Sigmoid colon (tissue), 3 donors: ENCODE data around the gene SLC27A2.

Source experiments
- CTCF ChIP-seq, 4 experiments: fragments of 450-650 bp in 3 of 4; fragments of 200-600 bp in 1 of 4; IDR thresholded peaks; one replicate each; pipeline ENCODE4 v1.5.1; 2016 to 2019; ENCODE audit warnings: antibody characterized with exemption in 4 of 4, mild to moderate bottlenecking in 3 of 4, moderate library complexity in 2 of 4
- POLR2A ChIP-seq, 2 donors: fragments of 450-650 bp; IDR thresholded peaks; one replicate each; pipeline ENCODE4 v1.6.1; 2016; ENCODE audit warnings: antibody characterized with exemption in 2 of 2, mild to moderate bottlenecking in 2 of 2, moderate library complexity in 2 of 2

GRCh38 chr15:50137893-50138292 lies 44.1 kb upstream of the SLC27A2 start:
- no peak for TF ChIP-seq CTCF (IDR thresholded peaks at IDR 0.05)
- TF ChIP-seq POLR2A (IDR thresholded peaks at IDR 0.05) = no peak
